Stimulated activated CD8-positive, alpha-beta memory T cell treated with anti-CD3 and anti-CD28 coated beads, Interleukin-7, amount 100 ng/mL, for 48 hours (primary cell): ENCODE data around the gene SMIM45.

ENCODE experiments used
- DNase-seq, 2 donors: peaks; one replicate each; pipeline ENCODE4 v3.0.0-alpha.2; 2020; ENCODE audit warnings: low read depth in 1 of 2; ENCODE audit errors: extremely low read depth in 1 of 2

Gene SMIM45

DNA sequence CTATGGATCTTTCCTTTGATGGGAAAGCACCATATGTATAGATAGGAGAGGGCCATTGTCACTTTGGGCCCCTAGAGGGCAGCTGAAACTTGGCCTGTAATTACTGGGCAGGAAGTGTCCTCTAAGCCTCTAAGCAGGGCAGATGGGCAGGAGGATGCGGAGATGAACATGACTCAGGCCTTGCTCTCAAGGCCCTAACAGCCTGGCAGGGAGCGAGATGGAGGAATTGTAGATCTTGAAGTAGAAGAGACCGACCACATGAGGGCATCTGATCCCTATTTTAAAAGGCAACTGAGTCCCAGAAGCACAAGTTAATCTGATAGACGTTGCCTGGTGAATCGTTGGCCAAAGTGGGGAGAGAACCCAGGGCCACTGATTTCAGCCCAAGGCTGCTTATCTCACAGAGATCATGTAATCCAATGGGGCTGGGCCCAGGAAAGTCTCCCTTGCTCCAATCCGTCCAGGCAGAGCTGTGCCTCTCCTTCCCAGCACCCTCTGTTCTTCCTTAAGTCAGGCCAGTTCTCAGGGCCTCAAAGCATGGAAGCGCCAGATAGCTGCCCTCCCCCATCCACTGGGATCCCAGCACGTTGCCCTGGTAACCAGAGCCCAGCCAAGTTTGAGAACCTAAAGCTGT lies 14.8 kb downstream of the SMIM45 start:
- no peak for DNase-seq

DNA sequence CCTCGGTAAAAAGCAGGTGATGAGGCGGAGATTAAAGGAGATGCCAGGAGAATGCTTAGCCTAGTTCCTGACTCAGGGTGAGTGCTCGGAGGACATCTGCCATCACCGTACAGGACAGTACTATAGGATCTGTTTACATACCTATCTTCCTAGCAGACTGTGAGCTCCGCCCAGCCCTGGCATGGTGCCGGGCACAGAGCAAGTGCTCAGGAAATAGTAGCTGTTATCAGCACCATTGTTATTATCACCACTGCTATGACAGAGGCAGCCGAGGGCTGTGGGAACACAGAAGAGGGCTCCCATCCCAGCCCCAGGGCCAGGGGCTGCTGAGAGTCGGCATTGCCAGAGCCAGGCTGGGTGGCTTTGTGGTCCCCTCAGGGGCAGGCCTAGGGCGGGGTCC lies 16.7 kb downstream of the SMIM45 start:
- DNase-seq, result no peak

DNA sequence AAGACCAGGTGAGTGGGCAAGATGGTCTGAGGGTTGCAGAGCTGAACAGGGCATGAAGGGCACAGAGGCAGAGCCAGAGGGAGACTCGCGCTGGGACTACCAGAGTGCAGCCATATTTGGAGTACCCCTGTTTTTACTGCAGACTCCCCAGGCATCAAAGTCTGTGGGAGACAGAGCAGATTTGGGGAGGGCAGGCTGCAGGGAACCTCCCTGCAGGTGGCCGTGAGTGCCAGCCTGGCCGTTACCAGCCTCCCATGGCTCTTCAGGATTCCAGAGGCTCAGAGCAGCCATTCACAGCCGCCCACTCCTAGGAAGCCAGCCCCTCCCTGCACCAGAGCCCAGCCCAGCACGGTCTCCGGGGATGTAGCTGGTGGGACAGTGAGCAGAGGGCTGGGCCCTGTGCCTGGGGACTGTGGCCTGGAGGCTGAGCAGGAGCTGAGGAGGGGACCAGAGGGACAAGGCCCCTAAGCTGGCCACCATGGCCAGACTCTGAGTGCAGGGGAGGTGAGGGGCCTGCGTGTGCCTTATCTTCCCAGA lies 17.2 kb downstream of the SMIM45 start, which contains the start of gene SEPTIN3:
SEPTIN3 (plus strand) TSS at position 334 of the 537 bp plus-strand sequence. CDS start 2,050 bp downstream, outside the sequence.
- DNase-seq, result no peak

DNA sequence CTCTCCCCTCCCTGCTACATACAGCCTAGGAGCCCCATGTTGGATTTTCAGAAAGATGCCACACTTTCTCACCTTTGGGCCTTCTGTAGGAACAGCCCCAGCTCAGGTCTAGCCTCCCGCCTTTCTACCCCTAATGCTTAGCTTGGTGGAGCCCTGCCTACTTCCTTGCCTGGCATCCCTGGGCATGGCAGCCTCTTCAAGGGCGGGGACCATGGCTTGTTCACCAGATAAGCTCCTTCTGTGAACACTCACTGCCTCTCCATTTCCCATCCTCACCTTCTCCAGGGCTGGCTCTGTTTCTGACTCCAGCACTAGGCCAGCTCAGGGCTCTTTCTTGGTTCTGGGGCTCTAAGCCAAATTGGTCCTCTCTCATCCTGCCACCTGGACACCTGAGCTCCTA lies 18.7 kb downstream of the SMIM45 start:
- no peak for DNase-seq

DNA sequence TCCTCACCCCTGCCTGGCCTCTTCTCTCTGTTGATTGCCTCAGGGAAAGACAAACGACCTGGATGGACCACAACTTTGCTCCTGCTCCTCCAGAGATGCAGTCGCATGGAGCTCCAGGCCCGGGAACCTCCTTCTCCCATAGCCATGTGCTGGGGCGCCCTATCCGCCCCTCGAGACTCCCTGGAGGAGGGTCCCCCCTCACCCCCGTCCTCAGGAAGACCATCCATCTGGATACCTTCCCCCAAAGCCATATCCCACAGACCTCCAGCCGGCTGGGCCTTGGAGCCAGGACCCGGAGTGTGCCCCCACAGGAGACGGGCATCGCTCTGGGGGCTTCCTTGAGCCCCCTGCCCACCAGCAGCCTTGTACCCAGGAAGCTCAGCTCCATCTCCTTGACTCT lies 19.5 kb downstream of the SMIM45 start:
- DNase-seq, result no peak

DNA sequence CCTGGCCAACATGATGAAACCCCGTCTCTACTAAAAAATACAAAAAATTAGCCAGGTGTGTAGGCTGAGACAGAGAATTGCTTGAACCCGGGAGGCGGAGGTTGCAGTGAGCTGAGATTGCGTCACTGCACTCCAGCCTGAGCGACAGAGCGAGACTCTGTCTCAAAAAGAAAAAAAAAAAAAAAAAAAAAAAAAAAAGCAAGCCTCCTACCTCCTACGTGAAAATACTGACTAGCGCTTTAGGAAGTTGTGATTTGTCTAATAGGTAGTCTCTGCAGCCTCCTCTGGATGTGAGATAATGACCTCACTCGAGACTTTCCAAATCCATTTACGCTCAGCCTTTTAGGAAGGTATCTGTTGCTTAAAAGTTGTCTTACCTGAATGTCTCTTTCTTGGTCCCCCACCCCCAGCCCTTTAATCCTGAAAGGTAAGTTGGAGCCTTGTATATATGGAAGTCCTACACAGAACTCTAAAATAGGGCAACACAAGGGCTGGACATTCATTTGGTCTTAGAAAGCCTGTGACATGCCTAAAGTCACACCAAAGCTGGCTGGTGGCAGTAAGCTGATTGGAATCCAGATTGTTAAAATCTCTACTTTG lies 22.8 kb downstream of the SMIM45 start:
- no peak for DNase-seq

DNA sequence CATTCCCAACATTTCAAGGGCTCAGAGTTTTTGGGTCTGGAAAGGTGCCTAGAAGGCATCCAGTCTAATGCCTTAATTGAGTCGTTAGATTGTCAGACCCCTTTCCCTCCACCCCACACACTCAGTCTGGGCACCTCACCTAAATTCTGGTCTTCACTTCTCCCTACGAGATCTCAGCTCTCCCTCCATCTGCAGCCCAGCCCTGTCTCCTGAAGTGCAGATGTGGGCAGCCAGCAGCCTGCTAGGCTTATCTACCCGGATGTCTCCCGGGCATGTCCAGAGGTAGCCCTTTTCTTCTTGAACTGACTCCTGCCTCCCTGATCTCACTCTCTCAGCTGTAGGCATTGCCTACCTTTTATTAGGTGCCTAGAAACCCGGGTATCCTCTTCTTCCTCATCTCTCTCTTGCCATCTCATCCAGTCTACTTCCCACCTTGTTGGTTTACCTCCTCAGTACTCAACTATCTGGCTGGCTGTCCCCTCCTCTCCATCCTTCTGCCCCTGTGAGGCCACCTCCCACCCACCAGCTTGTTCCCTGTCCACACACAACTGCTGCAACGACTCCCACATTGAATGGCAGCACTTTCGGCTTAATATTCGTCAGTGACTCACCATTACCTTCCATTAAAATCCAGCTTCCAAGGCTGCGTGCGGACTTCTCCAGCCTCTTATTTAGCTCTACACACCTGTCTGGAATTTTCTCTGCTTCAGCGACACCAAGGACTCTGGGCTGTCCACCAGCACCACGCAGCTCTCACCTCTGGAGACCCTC lies 23.5 kb downstream of the SMIM45 start:
- no peak for DNase-seq

DNA sequence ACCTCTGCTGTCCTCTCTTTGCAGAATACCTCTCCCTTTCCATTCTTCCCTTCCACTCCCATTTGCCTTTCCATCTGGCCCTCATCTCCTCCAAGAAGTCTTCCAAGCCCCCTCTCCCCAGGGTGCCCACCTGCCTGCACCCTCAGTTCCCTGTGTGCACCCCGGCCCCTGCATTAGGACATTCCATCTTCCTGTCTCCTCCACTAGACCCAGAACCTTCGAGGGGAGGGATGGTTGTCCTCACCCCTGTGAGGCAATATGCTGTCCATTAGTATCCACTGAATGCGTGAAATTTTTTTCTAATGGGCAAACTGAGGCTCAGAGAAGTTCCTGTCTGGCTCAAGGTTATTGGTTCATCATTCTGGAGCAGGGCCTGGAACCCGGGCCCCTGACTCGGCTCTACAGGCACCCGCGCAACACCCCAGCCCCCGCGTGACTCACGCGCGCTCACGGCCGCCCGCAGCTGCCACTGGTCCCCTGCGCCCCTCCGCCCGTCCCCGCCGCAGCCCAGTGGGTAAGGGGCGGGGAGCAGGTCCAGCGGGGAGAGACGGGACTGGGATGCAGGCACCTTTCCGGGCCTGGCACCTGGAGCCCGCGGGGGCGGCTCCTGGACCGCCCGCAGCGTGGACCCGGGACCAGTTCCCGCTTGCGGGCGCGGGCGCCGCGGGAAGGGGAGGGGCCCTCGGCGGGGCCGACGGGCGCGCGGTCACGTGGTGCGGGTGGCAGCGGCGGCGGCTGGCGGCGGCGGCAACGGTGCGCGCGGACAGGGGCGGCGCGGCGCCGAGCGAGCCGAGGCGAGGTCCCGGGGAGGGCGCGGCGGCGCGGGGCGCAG lies 24.3 kb downstream of the SMIM45 start:
- no peak for DNase-seq

DNA sequence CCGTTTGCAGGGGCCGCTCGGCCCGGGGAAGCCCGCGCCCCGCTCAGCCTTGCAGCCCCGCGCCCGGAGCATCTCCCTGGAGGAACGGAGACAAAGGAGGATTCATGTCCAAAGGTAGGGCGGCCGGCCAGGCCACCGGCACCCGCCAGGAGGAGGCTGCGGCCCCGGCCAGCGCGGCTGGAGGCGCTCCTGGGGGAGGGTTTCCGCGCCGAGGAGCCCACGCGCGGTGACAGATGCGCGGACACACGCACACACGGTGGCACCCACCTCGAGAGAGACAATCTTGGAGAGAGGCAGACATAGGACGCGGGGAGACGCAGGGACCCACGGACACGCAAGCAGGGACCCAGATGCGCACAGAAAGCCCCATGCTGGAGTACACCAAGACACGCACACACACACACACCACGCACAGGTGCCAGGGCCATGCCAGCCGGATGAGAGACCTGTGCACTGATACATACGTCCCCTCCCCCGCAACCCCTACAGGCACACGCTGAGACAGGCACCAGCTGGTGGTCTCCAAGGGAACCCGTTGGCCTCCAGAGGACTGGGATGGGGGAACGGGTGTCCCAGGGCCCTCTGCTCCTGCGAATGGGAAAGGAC lies 25.1 kb downstream of the SMIM45 start:
- DNase-seq, result no peak

DNA sequence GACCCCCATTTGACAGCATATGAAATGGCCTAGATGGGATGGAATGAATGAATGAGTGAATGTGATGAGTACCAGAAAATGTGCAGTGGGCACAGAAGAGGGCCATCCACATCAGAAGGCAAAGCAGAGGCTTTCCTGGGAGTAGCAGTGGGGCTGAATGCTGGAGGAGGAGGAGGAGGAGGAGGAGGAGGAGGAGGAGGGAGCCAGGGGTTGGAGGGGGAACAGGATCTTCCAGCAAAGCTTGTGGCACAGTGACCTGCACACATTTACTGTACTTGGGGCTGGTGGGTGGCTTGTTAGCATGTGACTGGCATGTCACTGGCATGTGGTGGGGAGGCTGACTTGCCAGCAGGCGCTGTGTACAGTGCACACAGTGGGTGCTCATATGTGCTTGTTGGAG lies 26.8 kb downstream of the SMIM45 start:
- DNase-seq, result no peak

DNA sequence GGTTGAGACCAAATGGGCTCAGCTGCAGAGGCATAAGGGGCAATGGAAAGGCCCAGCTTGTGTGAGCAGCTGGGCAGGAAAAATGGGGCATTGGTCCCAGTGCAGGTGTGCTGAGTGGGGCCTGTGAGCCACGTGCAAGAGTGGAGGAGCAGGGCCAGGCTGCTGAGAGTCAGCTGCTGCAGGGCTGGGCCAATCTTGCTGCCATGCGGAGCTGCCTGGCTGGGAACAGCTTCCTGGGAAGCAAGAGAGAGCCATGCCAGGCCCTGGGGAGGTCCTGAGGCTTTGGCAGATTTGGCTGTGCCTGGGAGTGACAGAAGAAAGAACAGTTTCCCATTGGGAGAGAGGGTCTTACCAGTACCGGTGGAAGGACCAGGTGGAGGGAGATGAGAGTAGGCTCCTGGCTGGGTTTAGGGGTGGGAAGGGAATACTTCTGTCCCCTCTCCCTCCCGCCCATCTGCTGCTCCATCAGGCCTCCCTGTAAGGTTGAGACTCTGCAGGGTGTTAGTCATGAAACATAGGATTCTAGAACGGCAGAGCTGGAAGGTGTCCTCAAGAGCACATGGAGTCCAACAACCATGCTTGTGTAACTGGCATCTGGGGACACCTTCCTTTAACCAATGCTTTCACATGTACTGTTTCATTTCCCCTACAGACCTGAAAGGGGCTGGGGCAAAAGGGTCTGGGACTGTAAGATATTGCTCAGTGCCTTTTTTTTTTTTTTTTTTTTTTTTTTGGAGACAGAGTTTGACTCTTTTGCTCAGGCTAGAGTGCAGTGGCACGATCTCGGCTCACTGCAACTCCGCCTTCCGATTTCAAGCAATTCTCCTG lies 27.7 kb downstream of the SMIM45 start:
- DNase-seq, result no peak

DNA sequence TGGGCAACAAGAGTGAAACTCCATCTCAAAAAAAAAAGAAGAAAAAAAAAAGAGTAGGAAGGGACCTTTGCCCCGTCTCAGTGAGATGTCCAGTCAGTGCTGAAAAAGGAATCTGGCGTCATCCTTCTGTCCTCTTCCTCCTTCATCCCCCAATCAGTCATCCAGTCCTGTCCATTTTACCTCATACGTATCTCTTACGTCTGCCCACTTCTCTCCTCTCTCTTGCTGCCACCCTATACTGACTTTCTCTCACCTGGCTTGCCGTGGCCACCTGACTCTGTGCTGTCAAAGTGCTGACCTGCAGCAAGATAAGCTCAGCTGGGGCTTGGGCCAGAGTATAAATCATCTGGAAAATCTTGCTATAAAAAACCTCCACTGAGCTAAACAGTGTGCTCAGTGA lies 30.9 kb downstream of the SMIM45 start:
- no peak for DNase-seq

DNA sequence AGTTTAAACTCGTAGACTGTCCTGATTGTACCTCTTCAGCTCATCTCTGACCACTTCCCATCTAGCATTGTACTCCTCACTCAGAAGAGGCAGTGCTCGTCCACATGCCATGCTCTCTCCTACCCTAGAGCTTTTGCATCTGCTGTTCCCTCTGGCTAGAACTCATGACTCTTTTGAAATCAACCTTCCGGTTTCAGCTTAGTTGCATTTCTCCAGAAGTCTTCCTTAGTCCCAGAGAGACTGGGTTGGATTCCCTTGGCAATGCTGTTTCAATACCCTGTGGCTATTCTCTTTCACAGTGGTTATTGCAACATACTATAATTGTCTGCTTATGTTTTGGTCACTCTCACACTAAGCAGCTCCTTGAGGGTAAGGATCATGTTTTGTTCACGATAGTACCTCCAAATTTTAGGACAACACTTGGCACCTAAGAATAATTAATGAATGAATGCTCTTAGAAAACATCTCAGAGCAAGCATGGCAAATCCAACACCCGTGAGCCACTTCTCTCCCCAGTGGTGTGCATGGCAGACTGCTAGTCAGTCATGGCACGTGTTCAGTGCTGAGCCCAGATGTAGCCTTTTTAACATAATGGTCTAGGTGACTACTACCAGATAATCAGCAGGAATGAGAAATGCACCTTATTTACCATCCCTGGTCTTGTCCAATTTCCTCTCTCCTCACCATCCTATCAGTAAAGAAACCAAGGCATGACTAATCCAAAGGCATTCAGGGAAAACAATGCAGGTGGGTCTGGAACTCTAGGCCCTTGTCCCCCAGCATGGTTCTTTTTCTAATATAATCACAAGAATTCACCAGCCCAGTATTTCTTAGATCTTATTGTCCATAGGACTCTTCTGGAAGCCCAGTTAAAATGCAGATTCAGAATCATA lies 31.8 kb downstream of the SMIM45 start:
- no peak for DNase-seq

DNA sequence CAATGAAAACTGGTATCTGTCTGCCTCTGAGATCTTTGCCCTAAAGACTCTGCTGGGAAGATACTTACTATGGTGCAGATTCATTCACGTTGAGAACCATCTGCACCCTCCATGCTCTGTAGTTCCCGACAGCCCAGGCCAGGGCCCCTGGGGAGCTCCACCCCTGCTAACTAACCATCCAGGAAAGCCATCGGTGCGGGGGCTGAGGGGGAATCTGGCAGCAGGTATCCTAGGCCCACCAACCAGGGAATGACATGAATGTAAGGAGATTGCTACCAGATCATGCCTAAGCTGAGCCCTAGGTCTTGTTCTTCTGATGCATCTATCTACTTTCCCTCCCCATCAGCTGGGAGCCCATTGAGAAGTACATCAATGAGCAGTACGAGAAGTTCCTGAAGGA lies 35.3 kb downstream of the SMIM45 start:
- no peak for DNase-seq

DNA sequence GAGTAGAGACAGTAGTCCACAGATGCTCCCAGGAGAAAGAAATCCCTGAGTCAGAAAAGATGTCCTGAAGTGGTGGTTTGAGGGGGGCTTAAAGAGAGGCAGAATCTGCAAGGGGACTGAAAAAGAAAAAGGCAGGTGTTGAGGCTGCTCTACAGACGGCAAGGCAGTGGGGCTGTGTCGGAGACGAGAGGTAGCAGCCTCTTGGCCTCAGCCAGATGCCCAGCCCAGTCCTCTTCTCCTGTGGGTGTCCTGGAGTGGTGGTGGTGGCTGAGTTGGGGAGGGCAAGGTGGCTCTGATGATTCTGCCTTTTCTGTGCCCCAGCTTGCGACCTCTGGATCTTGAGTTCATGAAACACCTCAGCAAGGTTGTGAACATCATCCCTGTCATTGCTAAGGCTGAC lies 37.3 kb downstream of the SMIM45 start:
- no peak for DNase-seq

DNA sequence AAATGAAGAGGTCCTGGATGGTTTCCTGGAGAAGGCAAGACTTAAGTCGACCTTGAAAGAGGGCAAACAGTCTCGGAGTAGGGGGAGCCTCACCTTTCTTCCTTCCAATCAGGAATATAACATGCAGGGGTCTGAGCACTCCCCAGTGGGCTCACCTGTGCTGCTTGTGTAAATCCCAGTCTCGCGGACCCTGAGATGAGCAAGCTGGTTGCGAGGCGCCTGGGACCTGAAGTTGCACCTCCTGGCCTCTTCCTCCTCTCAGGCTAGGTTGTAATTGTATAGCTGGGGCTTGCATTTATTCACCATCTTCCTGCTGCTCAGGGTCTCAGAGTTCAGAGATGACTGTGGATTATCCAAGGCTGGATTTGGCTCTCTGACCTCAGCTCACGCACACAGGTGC lies 39.2 kb downstream of the SMIM45 start:
- DNase-seq, result no peak

DNA sequence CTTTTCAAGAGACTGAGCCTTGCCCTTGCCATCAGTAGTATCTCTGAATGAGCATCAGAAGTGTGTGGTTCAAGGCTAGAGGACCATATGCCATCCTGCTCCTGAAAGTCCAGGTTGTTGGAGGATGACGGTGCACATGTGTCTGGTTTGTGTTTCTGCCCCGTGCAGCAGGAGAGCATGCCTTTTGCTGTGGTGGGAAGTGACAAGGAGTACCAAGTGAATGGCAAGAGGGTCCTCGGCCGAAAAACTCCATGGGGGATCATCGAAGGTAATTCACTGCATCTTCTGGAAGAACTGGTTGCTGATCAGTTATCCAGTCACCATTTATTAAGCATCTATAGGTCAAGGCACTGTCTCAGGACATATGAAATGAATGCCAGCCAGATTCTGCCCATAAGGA lies 40.5 kb downstream of the SMIM45 start:
- no peak for DNase-seq

DNA sequence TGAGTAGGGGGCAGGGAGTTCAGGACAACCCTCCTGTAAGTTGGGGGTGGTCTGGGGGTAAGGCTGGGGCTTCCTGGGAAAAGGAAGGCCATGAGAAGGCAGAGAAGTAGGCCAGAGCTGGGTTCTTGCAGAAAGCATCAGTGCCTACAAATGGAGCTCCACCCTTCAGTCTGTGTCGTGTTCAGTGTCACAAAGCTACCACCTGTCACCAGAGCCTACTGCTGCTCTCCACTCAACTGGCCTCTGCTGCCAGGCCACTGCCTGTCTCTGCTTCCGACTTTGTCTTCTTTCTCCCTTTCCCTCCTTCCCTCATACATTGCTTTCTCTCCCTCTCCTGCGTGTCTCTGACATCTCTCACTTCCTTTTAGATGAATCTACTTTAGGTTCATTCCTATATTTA lies 43.3 kb downstream of the SMIM45 start:
- DNase-seq, result no peak

DNA sequence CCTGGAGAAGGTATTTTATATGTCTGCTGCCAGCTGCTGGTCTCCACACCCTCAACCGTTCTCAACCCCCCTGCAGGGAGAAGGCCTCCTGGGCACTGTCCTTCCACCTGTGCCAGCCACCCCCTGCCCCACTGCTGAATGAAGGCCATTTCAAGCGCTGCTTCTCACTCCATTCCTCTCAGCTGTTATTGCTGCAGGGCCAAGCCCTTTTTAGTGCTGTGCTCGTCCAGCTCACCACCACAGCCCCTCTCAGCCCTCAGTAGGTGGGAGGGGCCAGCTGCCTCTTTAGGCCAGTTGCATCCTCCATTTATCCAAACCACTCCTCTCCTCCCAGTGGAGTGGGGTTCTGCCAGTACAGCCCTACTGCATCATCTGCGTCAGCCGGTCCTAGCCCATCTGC lies 44.9 kb downstream of the SMIM45 start:
- no peak for DNase-seq
